GM12878 (cell line): Measurements from ENCODE around the gene ATG4B. TPM values are rescaled to one million over a fixed set of nuclear protein-coding genes. Genes with fewer than 3 reads are reported as not detected.
"Not testable (repeated sequence)": the region's sequence is repeated elsewhere in the genome, so short reads cannot be mapped to it uniquely, and the experiment has no call there.

Experiments used
- ATAC-seq: fragments of 200-7000 bp; cut with Tn5 transposase; 3 replicates; pipeline ENCODE4 v1.9.1; 2020; ENCODE audit warnings: mild to moderate bottlenecking, moderate library complexity
- BruUV-seq: library from RNA; stranded (reverse); fragments of 400-500 nt; replicated peaks from 2 replicates; lab custom pipeline; 2021; lab: Mats Ljungman, UMichigan
- CTCF ChIA-PET: fragments of 300-600 bp; sonication (Branson Sonifier 250); formaldehyde crosslinking; extraction: SDS; loops from one replicate; lab custom pipeline; 2021; ENCODE audit warnings: inconsistent platforms; lab: Yijun Ruan, JAX
- POLR2A ChIA-PET: fragments of 350-600 bp; formaldehyde crosslinking; extraction: SDS; loops from one replicate; lab custom pipeline; 2021; ENCODE audit warnings: inconsistent platforms; lab: Charles Lee
- RAD21 ChIA-PET: fragments of 300-600 bp; sonication (Branson Sonifier 250); formaldehyde crosslinking; loops from one replicate; lab custom pipeline; 2023; ENCODE audit warnings: antibody characterized with exemption; ENCODE audit not compliant: unreplicated experiment; lab: Charles Lee
- SMC1A ChIA-PET: fragments of 300-600 bp; sonication (Branson Sonifier 250); formaldehyde crosslinking; loops from one replicate; lab custom pipeline; 2023; ENCODE audit not compliant: unreplicated experiment, uncharacterized antibody; lab: Charles Lee
- DNase-seq: peaks from one replicate; pipeline ENCODE4 v3.0.0-alpha.2; 2011; ENCODE audit warnings: low read depth, low spot score
- FAIRE-seq: peaks from 3 replicates; lab custom pipeline; 2011; peaks lifted over from hg19 to GRCh38; lab: Jason Lieb, UNC
- H2AFZ ChIP-seq: 2 replicates; pipeline ENCODE4 v1.6.0; 2011; ENCODE audit warnings: low read depth, low read length, control low read depth; ENCODE audit not compliant: control insufficient read depth
- H3K27ac ChIP-seq: 2 replicates; pipeline ENCODE4 v1.5.1; 2011; ENCODE audit warnings: control low read depth; ENCODE audit not compliant: control insufficient read depth, insufficient read depth
- H3K27me3 ChIP-seq, 2 experiments: replicated peaks in 1 of 2; 2 replicates each; pipeline versions ENCODE4 v1.6.0 to v1.6.1; 2011; ENCODE audit warnings: low read length in 1 of 2; ENCODE audit not compliant: control insufficient read depth in 2 of 2, insufficient read depth in 2 of 2
- H3K36me3 ChIP-seq, 2 experiments: 2 replicates each; pipeline ENCODE4 v1.5.1; 2011; ENCODE audit warnings: low read length in 1 of 2; ENCODE audit not compliant: control insufficient read depth in 2 of 2, insufficient read depth in 2 of 2
- H3K4me1 ChIP-seq: 2 replicates; pipeline ENCODE4 v1.6.1; 2011; ENCODE audit warnings: mild to moderate bottlenecking, low read length, moderate library complexity, mixed read lengths; ENCODE audit not compliant: control insufficient read depth, insufficient read depth
- H3K4me2 ChIP-seq: 2 replicates; pipeline ENCODE4 v1.6.0; 2011; ENCODE audit warnings: control low read depth; ENCODE audit not compliant: control insufficient read depth, insufficient read depth
- H3K4me3 ChIP-seq: fragments of 200-600 bp; sonication (generic); 2 replicates; pipeline ENCODE4 v1.5.1; 2016
- H3K79me2 ChIP-seq: 2 replicates; pipeline ENCODE4 v1.6.0; 2011; ENCODE audit warnings: low read length; ENCODE audit not compliant: control insufficient read depth, insufficient read depth
- H3K9ac ChIP-seq: 2 replicates; pipeline ENCODE4 v1.8.0; 2011; ENCODE audit warnings: low read length, control low read depth, mixed read lengths; ENCODE audit not compliant: control insufficient read depth, insufficient read depth
- H3K9me3 ChIP-seq: replicated peaks from 3 replicates; pipeline ENCODE4 v1.5.1; 2011; ENCODE audit warnings: mild to moderate bottlenecking, low read length; ENCODE audit not compliant: control insufficient read depth, insufficient read depth
- H4K20me1 ChIP-seq: 2 replicates; pipeline ENCODE4 v1.6.0; 2011; ENCODE audit not compliant: control insufficient read depth, insufficient read depth
- CREB1 ChIP-seq: IDR thresholded peaks from 2 replicates; pipeline ENCODE4 v1.6.1; 2012; ENCODE audit warnings: low read depth, mild to moderate bottlenecking, inconsistent platforms
- MEF2A ChIP-seq: IDR thresholded peaks from 2 replicates; pipeline ENCODE4 v1.6.1; 2011; ENCODE audit warnings: low read depth, mild to moderate bottlenecking, low read length, moderate library complexity; ENCODE audit not compliant: insufficient read depth
- RB1 ChIP-seq: fragments of 450-650 bp; formaldehyde crosslinking; IDR thresholded peaks from 2 replicates; pipeline ENCODE4 v1.6.1; 2017; ENCODE audit warnings: mild to moderate bottlenecking, borderline replicate concordance
- TCF12 ChIP-seq: IDR thresholded peaks from 2 replicates; pipeline ENCODE4 v1.6.1; 2011; ENCODE audit warnings: low read depth, mild to moderate bottlenecking, low read length
- YY1 ChIP-seq: IDR thresholded peaks from 2 replicates; pipeline ENCODE4 v1.6.1; 2011; ENCODE audit warnings: low read depth, mild to moderate bottlenecking, low read length
- WGBS: methylation state at CpG from one replicate; pipeline ENCODE4 v1.1.6; 2016; ENCODE audit warnings: low lambda C conversion rate; ENCODE audit not compliant: insufficient replicate concordance, insufficient coverage; ENCODE audit errors: missing lambda C conversion rate; 5-methylcytosine and 5-hydroxymethylcytosine counted together
- in situ Hi-C: fragments of 300-500 bp; cut with MboI; formaldehyde crosslinking; loops from 9 replicates; pipeline ENCODE4 v1.14.3; 2018; ENCODE audit warnings: mixed read lengths
- intact Hi-C: fragments of 100-400 bp; cut with micrococcal nuclease; formaldehyde crosslinking; loops from one replicate; pipeline ENCODE4 v1.14.2; 2022; ENCODE audit not compliant: unreplicated experiment
- polyA plus RNA-seq, 11 experiments: library from polyadenylated mRNA; depleted of rRNA in 4 of 11; unstranded in 6 of 11; stranded (reverse) in 5 of 11; fragments of >200 nt; fragmentation: Nextera tagmentation in 4 of 11; fragmentation: Illumina TruSeq in 1 of 11; extraction: Ambion mirVana in 4 of 11; extraction: Trizol in 1 of 11; gene quantifications; 1 replicate in 1 of 11; 2 replicates in 10 of 11; pipeline versions ENCODE4 v1.2.1 to v1.2.3, GENCODE V29; 2011 to 2016; ENCODE audit warnings: inconsistent platforms in 2 of 11, missing spikeins in 2 of 11, low read depth in 1 of 11
- total RNA-seq, 4 experiments: library from RNA; depleted of rRNA in 3 of 4; stranded (reverse); fragments of >200 nt in 3 of 4; fragmentation: Illumina TruSeq in 1 of 4; extraction: Trizol in 1 of 4; gene quantifications; 2 replicates each; pipeline versions ENCODE4 v1.2.1 to v1.2.3, GENCODE V29; 2013 to 2021

Gene ATG4B
- total and polyA plus RNA-seq, 10 of the 15 experiments (the other 5 are each of a cell fraction or from before 2014, with no cell fraction given), result 5.8 to 84.1 (median 64.9) TPM

DNA sequence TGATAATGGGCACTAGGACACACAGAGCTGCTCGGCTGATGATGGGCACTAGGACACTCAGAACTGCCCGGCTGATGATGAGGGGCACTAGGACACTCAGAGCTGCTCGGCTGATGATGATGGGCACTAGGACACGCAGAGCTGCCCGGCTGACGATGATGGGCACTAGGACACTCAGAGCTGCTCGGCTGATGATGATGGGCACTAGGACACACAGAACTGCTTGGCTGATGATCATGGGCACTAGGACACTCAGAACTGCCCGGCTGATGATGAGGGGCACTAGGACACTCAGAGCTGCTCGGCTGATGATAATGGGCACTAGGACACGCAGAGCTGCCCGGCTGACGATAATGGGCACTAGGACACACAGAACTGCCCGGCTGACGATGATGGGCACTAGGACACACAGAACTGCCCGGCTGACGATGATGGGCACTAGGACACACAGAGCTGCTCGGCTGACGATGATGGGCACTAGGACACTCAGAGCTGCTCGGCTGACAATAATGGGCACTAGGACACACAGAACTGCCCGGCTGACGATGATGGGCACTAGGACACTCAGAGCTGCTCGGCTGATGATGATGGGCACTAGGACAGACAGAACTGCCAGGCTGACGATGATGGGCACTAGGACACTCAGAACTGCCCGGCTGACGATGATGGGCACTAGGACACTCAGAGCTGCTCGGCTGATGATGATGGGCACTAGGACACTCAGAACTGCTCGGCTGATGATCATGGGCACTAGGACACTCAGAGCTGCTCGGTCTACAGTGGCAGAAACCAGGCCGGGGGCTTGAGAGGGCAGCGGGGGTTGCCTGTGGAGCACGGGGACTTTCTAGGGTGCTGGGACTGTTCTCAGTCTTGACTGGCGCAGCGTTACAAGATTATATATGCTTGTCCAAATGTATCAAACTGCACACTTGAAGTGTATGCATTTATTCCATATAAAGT is 46.7 kb upstream of the ATG4B start:
- ATAC-seq, FAIRE-seq, H3K4me2 ChIP-seq, H2AFZ ChIP-seq, BruUV-seq, CTCF ChIA-PET, H3K79me2 ChIP-seq, in situ Hi-C loops, intact Hi-C loops, H3K27ac ChIP-seq, RAD21 ChIA-PET, H3K4me3 ChIP-seq, H4K20me1 ChIP-seq, POLR2A ChIA-PET, DNase-seq, H3K27me3 ChIP-seq, H3K9ac ChIP-seq, H3K4me1 ChIP-seq: not testable (repeated sequence)
- Histone ChIP-seq H3K36me3 (peaks cover 7 to 10% of the 10 kb centered on the region in 2 experiments; a peak in 3 of 4 replicates), H3K9me3 (peaks cover 15% of the 10 kb centered on the region)
- WGBS, result 92% methylated on average over 33 of the region's 33 CpGs
- SMC1A ChIA-PET, result interaction anchor here (0.6 kb wide), 1 partner anchor 448 kb away, joined by 4 read pairs; no protein-coding TSS in a partner anchor

GRCh38 chr2:241592126-241592845 is 45.2 kb upstream of the ATG4B start:
- Histone ChIP-seq H2AFZ (no peak overlapping the region), H3K36me3 (peaks cover 3 to 11% of the 10 kb centered on the region in 2 experiments; a peak in 3 of 4 replicates), H3K4me1 (no peaks in the 10 kb centered on the region), H3K9ac (no peak overlapping the region), H3K27me3 (no peaks in the 10 kb centered on the region), H3K4me2 (no peak overlapping the region), H3K79me2 (no peaks in the 10 kb centered on the region), H4K20me1 (no peaks in the 10 kb centered on the region), H3K27ac (no peak overlapping the region), H3K9me3 (peaks cover 5% of the 10 kb centered on the region; the same call in 2 of the 3 replicates), H3K4me3 (no peak overlapping the region)
- TF ChIP-seq MEF2A, result no peak
- no peak for TF ChIP-seq RB1
- no peak for TF ChIP-seq CREB1
- no peak for TF ChIP-seq YY1
- TF ChIP-seq TCF12, result no peak
- WGBS, result 92% methylated on average over 17 of the region's 18 CpGs
- ChIA-PET CTCF (no interaction called here), SMC1A (no interaction called here), POLR2A (interaction anchor here (0.6 kb wide), 1 partner anchor 1567 kb away, joined by 3 read pairs; the partner anchor contains the start of gene NDUFA10), RAD21 (no interaction called here)
- in situ Hi-C loops, result no loop called here
- BruUV-seq, result no TSS peak
- ATAC-seq, result no peak
- intact Hi-C loops, result no loop called here
- DNase-seq, result no peak
- no peak for FAIRE-seq
